ENCODE measurements around the gene VPREB1. TPM values are rescaled to one million over a fixed set of nuclear protein-coding genes. Genes with fewer than 3 reads are reported as not detected.

VPREB1 gene
- not detected for total RNA-seq

- H3K4me3 ChIP-seq = no peak within 1 kb of the TSS
- 52 to 62% methylated on average over 24 to 25 of the region's 25 CpGs for WGBS, 2 donors
- H3K4me1 ChIP-seq = no peaks in the 10 kb centered on the region
- no peak for DNase-seq (ENCODE audit: low spot score in 2 of 2)
- H3K9me3 ChIP-seq = no peaks in the 10 kb centered on the region
- H3K27ac ChIP-seq = no peak within 1 kb of the TSS
- TF ChIP-seq POLR2A (IDR thresholded peaks at IDR 0.05) (no peak), CTCF (IDR thresholded peaks at IDR 0.05) (no peak), EP300 (IDR thresholded peaks at IDR 0.05) (no peak)
- no peaks in the 10 kb centered on the region for H3K36me3 ChIP-seq
- H3K27me3 ChIP-seq = peaks cover 0 to 39% of the 10 kb centered on the region in 2 donors
These were observed at the start of gene VPREB1 for GRCh38 chr22:22244316-22245250. TSS of gene VPREB1 (plus strand) at chr22:22244786. CDS start at chr22:22244814, 28 bp downstream.

GRCh38 chr22:22194931-22195264 lies 49.7 kb upstream of the VPREB1 start:
- H3K4me3 ChIP-seq = no peak overlapping the region
- whole genome bisulfite sequencing, 2 donors = 40 to 43% methylated on average over 3 of the region's 3 CpGs
- H3K27me3 ChIP-seq = peaks cover 0 to 18% of the 10 kb centered on the region in 2 donors
- no peaks in the 10 kb centered on the region for H3K36me3 ChIP-seq
- no peaks in the 10 kb centered on the region for H3K4me1 ChIP-seq
- peaks cover 0 to 5% (median 0%) of the 10 kb centered on the region in 4 donors for H3K9me3 ChIP-seq
- no peak overlapping the region for H3K27ac ChIP-seq
- no peak for DNase-seq (ENCODE audit: low spot score in 2 of 2)
- TF ChIP-seq POLR2A (IDR thresholded peaks at IDR 0.05) (no peak), CTCF (IDR thresholded peaks at IDR 0.05) (no peak), EP300 (IDR thresholded peaks at IDR 0.05) (no peak)

GRCh38 chr22:22195265-22196017 lies 49.1 kb upstream of the VPREB1 start:
- no peaks in the 10 kb centered on the region for H3K4me1 ChIP-seq
- H3K27ac ChIP-seq = no peak overlapping the region
- H3K27me3 ChIP-seq = peaks cover 0 to 18% of the 10 kb centered on the region in 2 donors
- TF ChIP-seq POLR2A (IDR thresholded peaks at IDR 0.05) (no peak), EP300 (IDR thresholded peaks at IDR 0.05) (no peak), CTCF (IDR thresholded peaks at IDR 0.05) (peak; percentile 45 to 69 (median 62))
- peaks cover 0 to 2% (median 0%) of the 10 kb centered on the region in 4 donors for H3K9me3 ChIP-seq
- peak; percentile 20 to 57 for DNase-seq (ENCODE audit: low spot score in 2 of 2)
- 53 to 60% methylated on average over 7 of the region's 7 CpGs for WGBS, 2 donors
- no peaks in the 10 kb centered on the region for H3K36me3 ChIP-seq
- peak overlapping the region in 1 of 4 donors; percentile 5 for H3K4me3 ChIP-seq

GRCh38 chr22:22196018-22196533 lies 48.5 kb upstream of the VPREB1 start:
- Histone ChIP-seq H3K4me3 (peak overlapping the region in 1 of 4 donors; percentile 5), H3K27me3 (peaks cover 0 to 18% of the 10 kb centered on the region in 2 donors), H3K9me3 (peaks cover 0 to 2% (median 0%) of the 10 kb centered on the region in 4 donors), H3K4me1 (no peaks in the 10 kb centered on the region), H3K36me3 (no peaks in the 10 kb centered on the region), H3K27ac (no peak overlapping the region)
- TF ChIP-seq POLR2A (IDR thresholded peaks at IDR 0.05) (no peak), EP300 (IDR thresholded peaks at IDR 0.05) (no peak), CTCF (IDR thresholded peaks at IDR 0.05) (no peak)
- WGBS, 2 donors = 81 to 82% methylated on average over 11 of the region's 11 CpGs
- DNase-seq (ENCODE audit: low spot score in 2 of 2) = no peak

Measured in tibial nerve (tissue), 4 donors.